ELR (cell line): ENCODE results near the gene CD55.
A peak's percentile ranks its signal among the peaks of the same experiment; 100 is the strongest.

Experiments
- DNase-seq: peaks from one replicate; pipeline ENCODE4 v3.0.0-alpha.2; 2015; ENCODE audit warnings: low read depth

The CD55 gene

GRCh38 chr1:207321079-207321789 lies at the start of gene CD55:
Gene CD55 (plus strand): TSS chr1:207321678. CDS start chr1:207321766, 88 bp downstream.
- DNase-seq = peak; percentile 99

GRCh38 chr1:207274882-207275281 lies 46.6 kb upstream of the CD55 start:
- DNase-seq = no peak

GRCh38 chr1:207276465-207276864 lies 45.0 kb upstream of the CD55 start:
- DNase-seq = no peak

- DNase-seq = no peak
Measured at GRCh38 chr1:207277241-207277640, 44.2 kb upstream of the CD55 start.

GRCh38 chr1:207279652-207280051 lies 41.8 kb upstream of the CD55 start:
- no peak for DNase-seq

- no peak for DNase-seq
Measured at GRCh38 chr1:207280706-207281105, 40.8 kb upstream of the CD55 start.

- DNase-seq = peak; percentile 56
Measured at GRCh38 chr1:207282058-207282457, 39.4 kb upstream of the CD55 start.

GRCh38 chr1:207282496-207283380 lies 38.7 kb upstream of the CD55 start:
- peak; percentile 37 for DNase-seq

- no peak for DNase-seq
Measured at GRCh38 chr1:207283421-207283820, 38.1 kb upstream of the CD55 start.

GRCh38 chr1:207284209-207284897 lies 37.1 kb upstream of the CD55 start:
- DNase-seq = no peak

- no peak for DNase-seq
Measured at GRCh38 chr1:207286786-207287468, 34.6 kb upstream of the CD55 start.

- no peak for DNase-seq
Measured at GRCh38 chr1:207288315-207288714, 33.2 kb upstream of the CD55 start.

GRCh38 chr1:207289756-207290155 lies 31.7 kb upstream of the CD55 start:
- DNase-seq = no peak

GRCh38 chr1:207291723-207292122 lies 29.8 kb upstream of the CD55 start:
- DNase-seq = no peak

- no peak for DNase-seq
Measured at GRCh38 chr1:207298186-207298585, 23.3 kb upstream of the CD55 start.

- no peak for DNase-seq
Measured at GRCh38 chr1:207298636-207299398, 22.7 kb upstream of the CD55 start.

- no peak for DNase-seq
Measured at GRCh38 chr1:207300970-207301369, 20.5 kb upstream of the CD55 start.

GRCh38 chr1:207302618-207303393 lies 18.7 kb upstream of the CD55 start:
- DNase-seq = no peak

GRCh38 chr1:207304710-207305488 lies 16.6 kb upstream of the CD55 start:
- DNase-seq = peak; percentile 75

- DNase-seq = no peak
Measured at GRCh38 chr1:207305489-207305873, 16.0 kb upstream of the CD55 start.
